Measurements from ENCODE around the gene HOXD9. TPM values are rescaled to one million over a fixed set of nuclear protein-coding genes. Genes with fewer than 3 reads are reported as not detected.

The HOXD9 gene
- total RNA-seq, 1 experiment from 2014 or later, result not detected

- no TSS peak for BruUV-seq (replicated peaks)
- Histone ChIP-seq H3K9me2 (ENCODE audit: insufficient read depth) (no peaks in the 10 kb centered on the region), H3K4me3 (no peak overlapping the region), H3K36me3 (ENCODE audit: low read depth) (no peaks in the 10 kb centered on the region), H3K4me1 (replicated peaks; ENCODE audit: insufficient read depth) (no peaks in the 10 kb centered on the region), H3K9me3 (ENCODE audit: insufficient read depth, low read depth) (no peaks in the 10 kb centered on the region), H2AFZ (no peak overlapping the region), H3K27ac (no peak overlapping the region), H3K4me2 (peak overlapping the region; percentile 1; the same call in 1 of the 2 replicates), H3K79me2 (ENCODE audit: low read depth) (no peaks in the 10 kb centered on the region), H4K20me1 (ENCODE audit: insufficient read depth) (no peaks in the 10 kb centered on the region), H3K27me3 (ENCODE audit: insufficient read depth, low read depth) (peaks cover 17% of the 10 kb centered on the region; the same call in 1 of the 2 replicates), H3F3A (ENCODE audit: insufficient read depth, low read depth) (no peaks in the 10 kb centered on the region)
- TF ChIP-seq EZH2 (IDR thresholded peaks at IDR 0.05; ENCODE audit: low read depth) (no peak), CTCF (conservative IDR thresholded peaks at IDR 0.05) (no peak)
- CTCF ChIA-PET, result no interaction called here
- no peak for DNase-seq
- intact Hi-C loops (cut with micrococcal nuclease; ENCODE audit: unreplicated experiment), result no loop called here
- POLR2A ChIA-PET (ENCODE audit: unreplicated experiment), result interaction anchor here (0.7 kb wide), 1 partner anchor 1193 kb away, joined by 5 read pairs; no protein-coding TSS in a partner anchor
These were observed 16.0 kb downstream of the HOXD9 start for GRCh38 chr2:176138526-176138922.

GRCh38 chr2:176138923-176139660 lies 16.6 kb downstream of the HOXD9 start:
- Histone ChIP-seq H3K4me2 (peak overlapping the region; percentile 1; the same call in 1 of the 2 replicates), H3K9me3 (ENCODE audit: insufficient read depth, low read depth) (no peaks in the 10 kb centered on the region), H3K27ac (no peak overlapping the region), H3K79me2 (ENCODE audit: low read depth) (no peaks in the 10 kb centered on the region), H3F3A (ENCODE audit: insufficient read depth, low read depth) (no peaks in the 10 kb centered on the region), H3K4me3 (no peak overlapping the region), H3K27me3 (ENCODE audit: insufficient read depth, low read depth) (peaks cover 20% of the 10 kb centered on the region; the same call in 1 of the 2 replicates), H3K4me1 (replicated peaks; ENCODE audit: insufficient read depth) (no peaks in the 10 kb centered on the region), H3K36me3 (ENCODE audit: low read depth) (no peaks in the 10 kb centered on the region), H2AFZ (no peak overlapping the region), H4K20me1 (ENCODE audit: insufficient read depth) (no peaks in the 10 kb centered on the region), H3K9me2 (ENCODE audit: insufficient read depth) (no peaks in the 10 kb centered on the region)
- intact Hi-C loops (cut with micrococcal nuclease; ENCODE audit: unreplicated experiment), result no loop called here
- BruUV-seq (replicated peaks), result no TSS peak
- DNase-seq, result no peak
- no peak for TF ChIP-seq EZH2 (IDR thresholded peaks at IDR 0.05; ENCODE audit: low read depth)
- no peak for TF ChIP-seq CTCF (conservative IDR thresholded peaks at IDR 0.05)
- POLR2A ChIA-PET (ENCODE audit: unreplicated experiment), result interaction anchor here (0.7 kb wide), 1 partner anchor 1192 kb away, joined by 5 read pairs; no protein-coding TSS in a partner anchor
- CTCF ChIA-PET, result interaction anchor here (1.4 kb wide), 1 partner anchor 515 kb away, joined by 11 read pairs; no protein-coding TSS in a partner anchor

- intact Hi-C loops (cut with micrococcal nuclease; ENCODE audit: unreplicated experiment), result loop anchor here (2.0 to 5.0 kb wide), 2 partner anchors 415 to 1007 kb away; no protein-coding TSS in a partner anchor
- Histone ChIP-seq H3K27me3 (ENCODE audit: insufficient read depth, low read depth) (peaks cover 21% of the 10 kb centered on the region; the same call in 1 of the 2 replicates), H3K79me2 (ENCODE audit: low read depth) (no peaks in the 10 kb centered on the region), H3F3A (ENCODE audit: insufficient read depth, low read depth) (no peaks in the 10 kb centered on the region), H4K20me1 (ENCODE audit: insufficient read depth) (no peaks in the 10 kb centered on the region), H3K27ac (no peak overlapping the region), H2AFZ (no peak overlapping the region), H3K9me2 (ENCODE audit: insufficient read depth) (no peaks in the 10 kb centered on the region), H3K9me3 (ENCODE audit: insufficient read depth, low read depth) (no peaks in the 10 kb centered on the region), H3K4me1 (replicated peaks; ENCODE audit: insufficient read depth) (no peaks in the 10 kb centered on the region), H3K36me3 (ENCODE audit: low read depth) (no peaks in the 10 kb centered on the region), H3K4me3 (no peak overlapping the region), H3K4me2 (no peak overlapping the region)
- TF ChIP-seq CTCF (conservative IDR thresholded peaks at IDR 0.05), result no peak
- TF ChIP-seq EZH2 (IDR thresholded peaks at IDR 0.05; ENCODE audit: low read depth), result no peak
- DNase-seq, result no peak
- ChIA-PET POLR2A (ENCODE audit: unreplicated experiment) (no interaction called here), CTCF (interaction anchor here (0.6 to 1.7 kb wide), 9 partner anchors 254 to 595 kb away, joined by 4 to 23 read pairs (median 6); no protein-coding TSS in a partner anchor)
- BruUV-seq (replicated peaks), result no TSS peak
These were observed 17.4 kb downstream of the HOXD9 start for GRCh38 chr2:176139661-176140512.

Data from PC-9 (cell line).